Mesodermal cell (in vitro differentiated cells): ENCODE data around the gene OPN3.

ENCODE experiments used
- H3K27ac ChIP-seq: 2 replicates; pipeline ENCODE4 v1.7.0; 2013; ENCODE audit warnings: mild to moderate bottlenecking, low read depth, low read length, moderate library complexity; ENCODE audit not compliant: severe bottlenecking
- H3K36me3 ChIP-seq: 2 replicates; pipeline ENCODE4 v1.7.1; 2013; ENCODE audit warnings: mild to moderate bottlenecking, low read length, moderate library complexity; ENCODE audit not compliant: control insufficient read depth, insufficient read depth
- H3K4me1 ChIP-seq: one replicate; pipeline ENCODE4 v1.7.1; 2013; ENCODE audit warnings: mild to moderate bottlenecking, low read length; ENCODE audit not compliant: insufficient read depth, control insufficient read depth, poor library complexity, severe bottlenecking
- H3K4me3 ChIP-seq: 2 replicates; pipeline ENCODE4 v1.7.0; 2013; ENCODE audit warnings: low read length, control low read depth, mild to moderate bottlenecking; ENCODE audit not compliant: insufficient read depth, poor library complexity, severe bottlenecking; ENCODE audit errors: extremely low read depth
- H3K9me3 ChIP-seq: 2 replicates; pipeline ENCODE4 v1.7.1; 2013; ENCODE audit warnings: mild to moderate bottlenecking, low read length, moderate library complexity; ENCODE audit not compliant: control insufficient read depth
- WGBS, 2 experiments: methylation state at CpG; one replicate each; pipeline ENCODE4 v1.1.5; 2013; ENCODE audit warnings: missing lambda C conversion rate in 2 of 2; ENCODE audit not compliant: insufficient coverage in 2 of 2; 5-methylcytosine and 5-hydroxymethylcytosine counted together

Gene OPN3

DNA sequence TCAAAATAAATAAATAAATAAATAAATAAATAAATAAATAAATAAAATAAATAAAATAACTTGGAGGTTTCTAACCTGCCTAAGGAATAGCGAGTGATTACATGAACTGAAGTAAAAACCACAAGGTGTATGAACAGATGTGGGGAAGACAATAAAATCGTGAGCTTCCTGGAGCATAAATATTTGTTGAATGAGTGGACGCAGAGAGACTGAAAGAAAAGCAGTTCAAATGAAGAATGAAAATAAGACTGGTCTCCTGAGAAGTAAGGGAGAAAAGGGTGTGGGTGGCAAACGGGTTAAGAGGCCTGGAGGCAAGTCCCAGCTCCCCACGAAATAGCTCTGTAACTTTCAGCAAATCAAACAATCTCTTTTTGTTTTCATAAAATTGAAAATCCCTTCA, 33.6 kb downstream of the OPN3 start:
- Histone ChIP-seq H3K27ac (no peak overlapping the region), H3K4me1 (peaks cover 34% of the 10 kb centered on the region), H3K9me3 (no peaks in the 10 kb centered on the region), H3K4me3 (no peak overlapping the region), H3K36me3 (peaks cover 8% of the 10 kb centered on the region)
- WGBS, 2 experiments = 93 to 96% methylated on average over 2 to 3 of the region's 5 CpGs

- no peaks in the 10 kb centered on the region for H3K9me3 ChIP-seq
- H3K27ac ChIP-seq = no peak overlapping the region
- peaks cover 8% of the 10 kb centered on the region for H3K36me3 ChIP-seq
- peaks cover 32% of the 10 kb centered on the region for H3K4me1 ChIP-seq
- 89 to 90% methylated on average over 7 to 9 of the region's 9 CpGs for WGBS, 2 experiments
- no peak overlapping the region for H3K4me3 ChIP-seq
Observed at GRCh38 chr1:241605146-241605805, 34.9 kb downstream of the OPN3 start.

DNA sequence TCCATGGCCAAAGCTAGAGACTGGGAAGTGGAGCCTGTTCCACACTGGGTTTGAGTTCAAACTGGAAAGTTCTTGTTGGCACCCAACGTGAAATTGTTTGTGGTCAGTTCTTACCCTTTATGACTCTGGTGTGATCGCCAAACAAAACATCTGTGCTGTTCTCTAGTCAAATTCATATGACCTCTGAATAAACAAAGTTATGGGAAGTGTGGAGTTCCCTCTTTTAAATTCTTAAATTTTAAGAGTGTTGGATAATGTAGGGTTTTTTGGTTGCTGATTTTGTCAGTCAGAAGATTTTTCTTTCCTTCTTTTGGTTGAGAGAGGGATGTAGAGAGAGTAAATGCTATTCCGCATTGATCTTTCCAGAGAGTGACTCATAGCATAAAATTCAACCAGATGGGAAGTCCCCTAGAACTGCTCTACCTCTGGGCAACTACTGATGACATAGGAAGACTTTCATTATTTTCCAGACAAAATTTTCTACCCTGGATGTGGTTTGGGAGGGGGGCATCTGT, 36.4 kb downstream of the OPN3 start:
- Histone ChIP-seq H3K9me3 (no peaks in the 10 kb centered on the region), H3K36me3 (peaks cover 8% of the 10 kb centered on the region), H3K4me1 (peaks cover 19% of the 10 kb centered on the region), H3K27ac (no peak overlapping the region), H3K4me3 (no peak overlapping the region)
- 100% methylated on average over 1 of the region's 3 CpGs for WGBS, 2 experiments

GRCh38 chr1:241600496-241600901, 39.7 kb downstream of the OPN3 start:
- H3K9me3 ChIP-seq = no peaks in the 10 kb centered on the region
- 53 to 58% methylated on average over 2 of the region's 2 CpGs for WGBS, 2 experiments
- peaks cover 19% of the 10 kb centered on the region for H3K4me1 ChIP-seq
- no peak overlapping the region for H3K4me3 ChIP-seq
- peaks cover 11% of the 10 kb centered on the region for H3K36me3 ChIP-seq
- no peak overlapping the region for H3K27ac ChIP-seq

DNA sequence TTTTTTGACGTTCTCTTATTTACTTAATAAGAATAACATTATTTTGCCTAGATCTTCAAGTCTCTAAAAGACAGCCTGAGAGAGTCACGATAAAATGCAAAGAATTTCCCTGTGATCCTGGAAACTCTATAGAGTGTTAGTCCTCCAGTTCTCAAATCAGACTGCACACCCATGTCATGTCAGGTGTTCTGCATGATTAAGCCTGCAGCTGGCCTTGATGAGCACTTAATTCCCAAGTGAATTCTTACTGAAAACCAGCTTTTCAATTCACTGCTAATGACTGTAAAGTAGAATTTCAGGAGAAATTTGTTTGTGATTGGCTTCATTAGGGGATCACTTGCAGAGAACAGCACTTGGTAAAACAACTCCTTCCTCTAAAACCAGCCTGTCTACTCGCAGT, 41.9 kb downstream of the OPN3 start:
- WGBS, 2 experiments = 93 to 100% methylated on average over 1 to 2 of the region's 3 CpGs
- peaks cover 22% of the 10 kb centered on the region for H3K4me1 ChIP-seq
- H3K4me3 ChIP-seq = no peak overlapping the region
- H3K9me3 ChIP-seq = no peaks in the 10 kb centered on the region
- no peak overlapping the region for H3K27ac ChIP-seq
- H3K36me3 ChIP-seq = peaks cover 25% of the 10 kb centered on the region

DNA sequence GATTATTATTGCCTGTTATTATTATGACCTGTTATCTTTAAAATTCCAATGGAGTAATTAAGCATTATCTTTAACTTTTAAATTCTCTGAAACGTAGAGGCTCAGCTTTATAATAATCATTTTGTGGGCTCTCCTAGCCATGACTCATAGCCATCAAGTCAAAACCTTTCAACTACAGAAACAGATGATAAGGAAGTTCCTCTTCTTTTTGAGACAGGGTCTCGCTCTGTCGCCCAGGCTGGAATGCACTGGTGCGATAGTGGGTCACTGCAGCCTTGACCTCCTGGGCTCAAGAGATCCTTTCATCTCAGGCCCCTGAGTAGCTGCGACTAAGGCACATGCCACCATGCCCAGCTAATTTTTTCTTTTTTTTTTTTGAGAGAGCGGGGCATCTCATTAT, 43.5 kb downstream of the OPN3 start:
- H3K36me3 ChIP-seq = peaks cover 20% of the 10 kb centered on the region
- H3K9me3 ChIP-seq = no peaks in the 10 kb centered on the region
- 74 to 95% methylated on average over 4 to 5 of the region's 6 CpGs for WGBS, 2 experiments
- H3K27ac ChIP-seq = no peak overlapping the region
- peaks cover 28% of the 10 kb centered on the region for H3K4me1 ChIP-seq
- no peak overlapping the region for H3K4me3 ChIP-seq

DNA sequence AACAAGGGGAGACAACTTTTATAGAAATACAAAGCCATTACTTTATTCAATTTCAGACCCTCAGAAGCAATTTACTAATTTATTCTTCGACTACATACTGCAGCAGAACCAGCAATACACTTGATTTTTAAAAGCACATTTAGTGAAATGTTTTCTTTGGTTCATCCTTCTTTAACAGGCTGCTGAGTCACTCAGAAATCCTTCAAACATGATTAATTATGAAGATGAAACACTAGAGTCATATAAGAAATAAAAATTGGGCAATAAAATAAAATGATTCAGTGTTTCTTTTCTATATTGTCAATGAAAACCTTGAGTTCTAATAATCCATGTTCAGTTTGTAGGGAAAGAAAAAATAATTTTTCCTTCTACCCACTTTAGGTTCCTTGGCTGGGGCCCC, 47.0 kb downstream of the OPN3 start:
- H3K9me3 ChIP-seq = no peaks in the 10 kb centered on the region
- peaks cover 20% of the 10 kb centered on the region for H3K36me3 ChIP-seq
- H3K4me1 ChIP-seq = peaks cover 25% of the 10 kb centered on the region
- H3K27ac ChIP-seq = no peak overlapping the region
- no peak overlapping the region for H3K4me3 ChIP-seq
- WGBS, 2 experiments = 80% methylated on average over 1 of the region's 1 CpG; no CpG with 5 or more reads in 1 of the 2 experiments

- Histone ChIP-seq H3K27ac (no peak overlapping the region), H3K4me1 (peaks cover 25% of the 10 kb centered on the region), H3K9me3 (no peaks in the 10 kb centered on the region), H3K36me3 (peaks cover 20% of the 10 kb centered on the region), H3K4me3 (no peak overlapping the region)
- WGBS, 2 experiments = 75% methylated on average over 2 of the region's 3 CpGs; no CpG with 5 or more reads in 1 of the 2 experiments
Observed at GRCh38 chr1:241592273-241592958, 47.8 kb downstream of the OPN3 start.

GRCh38 chr1:241591736-241592135, 48.4 kb downstream of the OPN3 start:
- peaks cover 21% of the 10 kb centered on the region for H3K4me1 ChIP-seq
- H3K4me3 ChIP-seq = no peak overlapping the region
- H3K36me3 ChIP-seq = peaks cover 17% of the 10 kb centered on the region
- H3K27ac ChIP-seq = no peak overlapping the region
- 90% methylated on average over 4 of the region's 5 CpGs; no CpG with 5 or more reads in 1 of the 2 experiments for WGBS, 2 experiments
- no peaks in the 10 kb centered on the region for H3K9me3 ChIP-seq

- H3K4me1 ChIP-seq = peaks cover 17% of the 10 kb centered on the region
- peaks cover 17% of the 10 kb centered on the region for H3K36me3 ChIP-seq
- no peak overlapping the region for H3K4me3 ChIP-seq
- H3K27ac ChIP-seq = no peak overlapping the region
- no peaks in the 10 kb centered on the region for H3K9me3 ChIP-seq
Observed at GRCh38 chr1:241591317-241591716, 48.9 kb downstream of the OPN3 start.

DNA sequence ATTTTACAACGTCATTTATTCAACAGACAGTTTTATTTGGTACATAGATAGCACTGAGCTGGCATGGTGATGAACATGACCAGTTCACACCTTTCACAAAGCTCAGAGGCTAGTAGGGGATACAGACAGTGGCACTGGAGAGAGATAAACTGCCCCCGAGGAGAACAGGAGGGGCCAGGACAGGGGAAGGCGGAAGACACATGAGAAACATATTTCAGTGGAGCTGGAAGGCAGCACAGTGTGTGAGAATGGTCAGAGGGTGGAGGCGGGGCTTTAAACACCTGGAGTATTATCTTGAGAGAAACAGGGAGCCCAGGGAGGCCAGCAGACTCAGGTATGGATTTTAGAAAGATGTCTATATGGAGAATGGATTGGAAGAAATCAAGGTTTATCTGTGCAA, 49.5 kb downstream of the OPN3 start:
- no peak overlapping the region for H3K4me3 ChIP-seq
- peaks cover 17% of the 10 kb centered on the region for H3K36me3 ChIP-seq
- H3K27ac ChIP-seq = no peak overlapping the region
- 87 to 89% methylated on average over 3 to 4 of the region's 4 CpGs for WGBS, 2 experiments
- no peaks in the 10 kb centered on the region for H3K9me3 ChIP-seq
- peaks cover 14% of the 10 kb centered on the region for H3K4me1 ChIP-seq
